ENCODE measurements around the gene RPP25.

GRCh38 chr15:74908635-74909034 is 47.9 kb downstream of the RPP25 start:
- TF ChIP-seq CTCF (conservative IDR thresholded peaks at IDR 0.05 in 1 of 2, IDR thresholded peaks at IDR 0.05 in 1 of 2; ENCODE audit: low read depth in 1 of 2, low read length in 2 of 2) (no peak), EZH2 (IDR thresholded peaks at IDR 0.05; ENCODE audit: low read length, missing control alignments) (no peak)
